Measurements from ENCODE around the gene SHISAL2A.

Gene SHISAL2A

DNA sequence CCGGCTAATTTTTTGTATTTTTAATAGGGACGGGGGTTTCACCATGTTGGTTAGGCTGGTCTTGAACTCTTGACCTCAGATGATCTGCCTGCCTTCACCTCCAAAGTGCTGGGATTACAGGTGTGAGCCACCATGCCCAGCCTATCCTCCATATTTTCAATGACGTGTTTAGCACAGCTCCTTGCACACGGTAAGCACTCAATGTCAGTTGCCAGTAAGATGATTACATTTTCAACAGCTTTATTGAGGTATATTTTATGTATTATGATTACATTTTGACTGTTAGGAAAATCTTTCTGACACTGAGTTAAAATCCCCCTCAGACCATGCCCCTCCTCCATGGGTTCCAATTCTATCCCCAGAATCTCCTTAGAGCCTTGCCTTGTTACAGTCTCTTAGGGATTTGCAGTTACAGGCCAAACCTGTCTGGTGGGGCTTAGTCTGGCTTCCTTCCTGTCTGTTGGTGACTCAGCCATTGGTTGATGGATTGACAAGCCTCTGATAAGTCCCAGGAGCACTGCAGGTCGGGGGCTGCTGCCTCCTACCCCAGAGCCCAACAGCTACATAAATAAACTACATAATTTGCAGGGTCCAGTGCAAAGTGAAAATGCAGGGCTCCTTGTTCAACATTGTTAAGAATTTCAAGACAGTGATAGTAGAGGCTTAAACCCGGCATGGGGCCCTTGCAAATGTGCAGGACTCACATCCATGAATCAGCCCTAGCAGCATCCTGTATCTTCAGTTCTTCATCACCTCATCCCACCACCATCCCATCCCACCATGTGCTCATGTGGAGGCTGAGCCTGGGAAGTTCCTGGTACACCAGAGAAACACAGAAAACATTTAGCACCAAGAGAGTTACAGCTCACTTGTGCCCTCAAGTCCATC, 41.8 kb downstream of the SHISAL2A start:
- TF ChIP-seq CTCF (IDR thresholded peaks at IDR 0.05; ENCODE audit: control extremely low read depth, extremely low read depth, low read depth, missing control alignments) = no peak
- POLR2A ChIA-PET = no interaction called here
- CTCF ChIA-PET = interaction anchor here (1.6 to 3.1 kb wide), 2 partner anchors 11 to 12 kb away, joined by 4 to 15 read pairs; no protein-coding TSS in a partner anchor
- no peak for DNase-seq (ENCODE audit: extremely low spot score)

GRCh38 chr1:52676249-52676903, 43.4 kb downstream of the SHISAL2A start:
- CTCF ChIA-PET = interaction anchor here (3.1 kb wide), 1 partner anchor 10 kb away, joined by 15 read pairs; no protein-coding TSS in a partner anchor

GRCh38 chr1:52677076-52677806, 44.3 kb downstream of the SHISAL2A start:
- TF ChIP-seq CTCF (IDR thresholded peaks at IDR 0.05; ENCODE audit: control extremely low read depth, extremely low read depth, low read depth, missing control alignments) = no peak
- CTCF ChIA-PET = interaction anchor here (3.1 kb wide), 1 partner anchor 9 kb away, joined by 15 read pairs; no protein-coding TSS in a partner anchor
- POLR2A ChIA-PET = no interaction called here
- no peak for DNase-seq (ENCODE audit: extremely low spot score)

More at GRCh38 chr1:52676249-52676903, 43.4 kb downstream of the SHISAL2A start:
- TF ChIP-seq CTCF (IDR thresholded peaks at IDR 0.05; ENCODE audit: control extremely low read depth, extremely low read depth, low read depth, missing control alignments) = no peak
- POLR2A ChIA-PET = no interaction called here
- DNase-seq (ENCODE audit: extremely low spot score) = no peak

- ChIA-PET CTCF (interaction anchor here (1.2 kb wide), 1 partner anchor 16 kb away, joined by 3 read pairs; no protein-coding TSS in a partner anchor), POLR2A (no interaction called here)
- no peak for DNase-seq (ENCODE audit: extremely low spot score)
- no peak for TF ChIP-seq CTCF (IDR thresholded peaks at IDR 0.05; ENCODE audit: control extremely low read depth, extremely low read depth, low read depth, missing control alignments)
These were observed 46.1 kb downstream of the SHISAL2A start for GRCh38 chr1:52679048-52679447.

GRCh38 chr1:52679498-52679897, 46.5 kb downstream of the SHISAL2A start:
- POLR2A ChIA-PET = no interaction called here
- TF ChIP-seq CTCF (IDR thresholded peaks at IDR 0.05; ENCODE audit: control extremely low read depth, extremely low read depth, low read depth, missing control alignments) = no peak
- CTCF ChIA-PET = interaction anchor here (1.2 kb wide), 1 partner anchor 16 kb away, joined by 3 read pairs; no protein-coding TSS in a partner anchor

DNA sequence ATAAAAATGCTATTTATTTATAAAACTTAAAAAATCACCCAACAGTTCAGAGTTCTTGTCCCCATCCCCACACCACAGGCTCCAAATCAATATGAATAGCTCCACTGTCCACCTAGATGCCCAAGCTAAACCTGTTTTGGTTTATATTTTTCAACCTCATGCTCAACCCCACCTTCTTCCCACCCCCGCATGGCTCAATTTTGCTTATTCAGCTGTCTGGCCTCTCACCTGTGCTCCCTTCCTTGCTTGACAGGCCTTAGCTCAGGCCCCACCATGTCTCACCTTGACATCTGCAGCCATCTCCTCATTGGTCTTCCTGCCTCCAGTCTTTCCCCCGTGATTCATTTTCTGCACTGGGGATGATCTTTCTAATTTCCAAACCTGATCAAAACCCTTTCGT, 47.4 kb downstream of the SHISAL2A start:
- ChIA-PET POLR2A (no interaction called here), CTCF (interaction anchor here (1.2 kb wide), 1 partner anchor 17 kb away, joined by 3 read pairs; no protein-coding TSS in a partner anchor)
- no peak for DNase-seq (ENCODE audit: extremely low spot score)
- TF ChIP-seq CTCF (IDR thresholded peaks at IDR 0.05; ENCODE audit: control extremely low read depth, extremely low read depth, low read depth, missing control alignments) = no peak

More at GRCh38 chr1:52679498-52679897, 46.5 kb downstream of the SHISAL2A start:
- DNase-seq (ENCODE audit: extremely low spot score) = no peak
